Right cardiac atrium (tissue), 5 donors: Measurements from ENCODE around the gene PKDCC. TPM values are rescaled to one million over a fixed set of nuclear protein-coding genes. Genes with fewer than 3 reads are reported as not detected.
A peak's percentile ranks its signal among the peaks of the same experiment; 100 is the strongest.

Experiments
- ATAC-seq, 2 donors: fragments of 200-7000 bp; cut with Tn5 transposase; one replicate each; pipeline versions ENCODE4 v1.8.0 to v1.9.1; 2020; ENCODE audit warnings: moderate library complexity in 2 of 2, mild to moderate bottlenecking in 1 of 2
- DNase-seq, 3 donors: peaks; one replicate each; pipeline ENCODE4 v3.0.0-alpha.2; 2020
- H3K27ac ChIP-seq: one replicate; pipeline ENCODE4 v1.5.1; 2013; ENCODE audit warnings: mild to moderate bottlenecking, low read length, control low read depth, moderate library complexity
- H3K27me3 ChIP-seq: one replicate; pipeline ENCODE4 v1.6.1; 2013; ENCODE audit not compliant: control insufficient read depth, insufficient read depth
- H3K4me1 ChIP-seq: one replicate; pipeline ENCODE4 v1.6.1; 2013; ENCODE audit warnings: low read length; ENCODE audit not compliant: control insufficient read depth, insufficient read depth
- H3K4me3 ChIP-seq: one replicate; pipeline ENCODE4 v1.5.1; 2013; ENCODE audit warnings: low read length, control low read depth
- H3K9me3 ChIP-seq: one replicate; pipeline ENCODE4 v1.6.1; 2013; ENCODE audit warnings: low read length; ENCODE audit not compliant: control insufficient read depth
- WGBS: extraction: QIAGEN DNeasy Blood & Tissue Kit; methylation state at CpG from one replicate; pipeline ENCODE4 v1.1.7; 2013; 5-methylcytosine and 5-hydroxymethylcytosine counted together
- intact Hi-C, 4 donors: fragments of 100-400 bp; cut with DNase I; formaldehyde crosslinking; loops; one replicate each; pipeline versions ENCODE4 v1.11.0 to v1.14.0; 2022 to 2023
- polyA plus RNA-seq: library from polyadenylated mRNA; stranded (reverse); fragments of 200-250 nt; gene quantifications from one replicate; pipeline ENCODE4 v1.2.3, GENCODE V29; 2013
- total RNA-seq, 4 donors: library from RNA; stranded (reverse); fragmentation: NEBNext Ultra II Directional; extraction: Animal tissue kit (Norgen Biotek cat#: 25700); gene quantifications; one replicate each; pipeline ENCODE4 v1.2.1, GENCODE V29; 2021
- donor health status: healthy with polysubstance abuse.
- donor health status: DM: no; HTN: yes; CAD: no.
- donor health status: DM: no; HTN: no; CAD: no.
- donor health status: DM: no; HTN: yes; CAD: no; lungs with severe emphysema.
- donor health status: DM: yes; HTN: yes; CAD: no.

The PKDCC gene
- total and polyA plus RNA-seq, 5 donors = 92.2 to 189 (median 132) TPM

- peak overlapping the region; percentile 94 for H3K4me3 ChIP-seq
- 32% methylated on average over 14 of the region's 14 CpGs for WGBS
- intact Hi-C loops = loop anchor here in 3 of 4 donors (5.0 to 10.0 kb wide), 3 partner anchors 105 to 123 kb away; no protein-coding TSS in a partner anchor
- ATAC-seq = no peak
- peak overlapping the region; percentile 80 for H3K27ac ChIP-seq
- H3K9me3 ChIP-seq = no peaks in the 10 kb centered on the region
- no peaks in the 10 kb centered on the region for H3K27me3 ChIP-seq
- DNase-seq = peak in 2 of 3 donors; percentile 68 to 73
- H3K4me1 ChIP-seq = peaks cover 23% of the 10 kb centered on the region
These were observed 2.3 kb downstream of the PKDCC start for GRCh38 chr2:42050010-42050702.

- Histone ChIP-seq H3K4me3 (peak overlapping the region; percentile 94), H3K9me3 (no peaks in the 10 kb centered on the region), H3K27ac (peak overlapping the region; percentile 80), H3K4me1 (peaks cover 29% of the 10 kb centered on the region), H3K27me3 (no peaks in the 10 kb centered on the region)
- 32% methylated on average over 8 of the region's 8 CpGs for WGBS
- intact Hi-C loops = loop anchor here in 3 of 4 donors (5.0 to 10.0 kb wide), 3 partner anchors 106 to 124 kb away; no protein-coding TSS in a partner anchor
- DNase-seq = no peak
- ATAC-seq = no peak
These were observed 3.1 kb downstream of the PKDCC start for GRCh38 chr2:42050703-42051542.

GRCh38 chr2:42051543-42052235 is 3.9 kb downstream of the PKDCC start:
- peaks cover 27% of the 10 kb centered on the region for H3K4me1 ChIP-seq
- no peaks in the 10 kb centered on the region for H3K27me3 ChIP-seq
- peak overlapping the region; percentile 80 for H3K27ac ChIP-seq
- DNase-seq (peak in 2 of 3 donors; percentile 55 to 64), ATAC-seq (peak in 1 of 2 donors; percentile 6)
- 38% methylated on average over 11 of the region's 11 CpGs for WGBS
- no peaks in the 10 kb centered on the region for H3K9me3 ChIP-seq
- peak overlapping the region; percentile 94 for H3K4me3 ChIP-seq
- intact Hi-C loops = loop anchor here in 3 of 4 donors (5.0 to 10.0 kb wide), 3 partner anchors 107 to 124 kb away; no protein-coding TSS in a partner anchor

- Histone ChIP-seq H3K27ac (peak overlapping the region; percentile 78), H3K4me3 (peak overlapping the region; percentile 17), H3K27me3 (no peaks in the 10 kb centered on the region), H3K9me3 (no peaks in the 10 kb centered on the region), H3K4me1 (peaks cover 31% of the 10 kb centered on the region)
- WGBS = 43% methylated on average over 14 of the region's 14 CpGs
- intact Hi-C loops = loop anchor here in 3 of 4 donors (5.0 to 10.0 kb wide), 3 partner anchors 108 to 126 kb away; no protein-coding TSS in a partner anchor
- DNase-seq (peak; percentile 51 to 72 (median 64)), ATAC-seq (peak; percentile 24)
These were observed 5.1 kb downstream of the PKDCC start for GRCh38 chr2:42052702-42053481.

GRCh38 chr2:42053482-42053790 is 5.6 kb downstream of the PKDCC start:
- H3K4me3 ChIP-seq = peak overlapping the region; percentile 15
- intact Hi-C loops = loop anchor here in 3 of 4 donors (5.0 to 10.0 kb wide), 3 partner anchors 109 to 126 kb away; no protein-coding TSS in a partner anchor
- peak overlapping the region; percentile 78 for H3K27ac ChIP-seq
- H3K4me1 ChIP-seq = peaks cover 31% of the 10 kb centered on the region
- no peaks in the 10 kb centered on the region for H3K9me3 ChIP-seq
- H3K27me3 ChIP-seq = no peaks in the 10 kb centered on the region
- DNase-seq (no peak), ATAC-seq (no peak)
- WGBS = 37% methylated on average over 6 of the region's 6 CpGs

- ATAC-seq = peak; percentile 63 to 68
- H3K4me3 ChIP-seq = no peak overlapping the region
- H3K27ac ChIP-seq = peak overlapping the region; percentile 78
- H3K4me1 ChIP-seq = peaks cover 31% of the 10 kb centered on the region
- no peaks in the 10 kb centered on the region for H3K9me3 ChIP-seq
- peak; percentile 64 to 83 (median 79) for DNase-seq
- 40% methylated on average over 24 of the region's 24 CpGs for WGBS
- intact Hi-C loops = loop anchor here in 3 of 4 donors (5.0 to 10.0 kb wide), 3 partner anchors 109 to 127 kb away; no protein-coding TSS in a partner anchor
- no peaks in the 10 kb centered on the region for H3K27me3 ChIP-seq
These were observed 6.2 kb downstream of the PKDCC start for GRCh38 chr2:42053791-42054701.

GRCh38 chr2:42054714-42055430 is 7.1 kb downstream of the PKDCC start:
- ATAC-seq = no peak
- peak; percentile 28 to 61 (median 51) for DNase-seq
- no peaks in the 10 kb centered on the region for H3K9me3 ChIP-seq
- peaks cover 31% of the 10 kb centered on the region for H3K4me1 ChIP-seq
- intact Hi-C loops = loop anchor here in 3 of 4 donors (5.0 to 10.0 kb wide), 3 partner anchors 110 to 128 kb away; no protein-coding TSS in a partner anchor
- H3K4me3 ChIP-seq = no peak overlapping the region
- H3K27ac ChIP-seq = peak overlapping the region; percentile 78
- no peaks in the 10 kb centered on the region for H3K27me3 ChIP-seq
- 74% methylated on average over 19 of the region's 19 CpGs for WGBS

- DNase-seq (peak in 1 of 3 donors; percentile 52), ATAC-seq (no peak)
- Histone ChIP-seq H3K27ac (peak overlapping the region; percentile 78), H3K9me3 (no peaks in the 10 kb centered on the region), H3K4me1 (peaks cover 37% of the 10 kb centered on the region), H3K4me3 (no peak overlapping the region), H3K27me3 (no peaks in the 10 kb centered on the region)
- WGBS = 49% methylated on average over 4 of the region's 4 CpGs
- intact Hi-C loops = loop anchor here in 2 of 4 donors (10.0 kb wide), 2 partner anchors 111 to 121 kb away; no protein-coding TSS in a partner anchor
These were observed 8.0 kb downstream of the PKDCC start for GRCh38 chr2:42055573-42056514.
